K562 (cell line): ENCODE measurements around the gene RNGTT. TPM values are rescaled to one million over a fixed set of nuclear protein-coding genes. Genes with fewer than 3 reads are reported as not detected.
A peak's percentile ranks its signal among the peaks of the same experiment; 100 is the strongest.

ENCODE experiments used
- CBFA2T3 ChIP-seq: fragments of 450-650 bp; IDR thresholded peaks from 2 replicates; pipeline ENCODE4 v1.6.1; 2017
- SIN3B ChIP-seq: fragments of 450-650 bp; IDR thresholded peaks from 2 replicates; pipeline ENCODE4 v1.6.1; 2017; ENCODE audit warnings: low read depth, mild to moderate bottlenecking, moderate library complexity
- TEAD4 ChIP-seq, 2 experiments: sonication (generic) in 1 of 2; formaldehyde crosslinking in 1 of 2; IDR thresholded peaks; 2 replicates each; pipeline versions ENCODE4 v1.6.1 to v1.8.0; 2012 to 2022; ENCODE audit warnings: borderline replicate concordance in 1 of 2, inconsistent platforms in 1 of 2, low read length in 1 of 2, mild to moderate bottlenecking in 1 of 2, missing genetic modification reagents in 1 of 2
- TRIM24 ChIP-seq, 2 experiments: fragments of 450-650 bp; IDR thresholded peaks; 2 replicates each; pipeline ENCODE4 v1.6.1; 2016
- ZNF407 ChIP-seq: fragments of 450-650 bp; IDR thresholded peaks from 2 replicates; pipeline ENCODE4 v1.6.1; 2016; ENCODE audit warnings: low read depth
- polyA plus RNA-seq, 8 experiments: library from polyadenylated mRNA; depleted of rRNA in 4 of 8; stranded (reverse) in 5 of 8; unstranded in 3 of 8; fragments of >200 nt; fragmentation: Nextera tagmentation in 2 of 8; fragmentation: Illumina TruSeq in 1 of 8; extraction: Ambion mirVana in 2 of 8; extraction: Trizol in 1 of 8; gene quantifications; 2 replicates each; pipeline versions ENCODE4 v1.2.1 to v1.2.3, GENCODE V29; 2011 to 2014; ENCODE audit warnings: inconsistent platforms in 1 of 8, missing spikeins in 1 of 8
- total RNA-seq, 7 experiments: library from RNA; depleted of rRNA in 6 of 7; stranded (reverse); fragments of >200 nt in 6 of 7; fragmentation: Illumina TruSeq in 2 of 7; extraction: Trizol in 2 of 7; gene quantifications; 2 replicates each; pipeline versions ENCODE4 v1.2.1 to v1.2.3, GENCODE V29; 2011 to 2021; ENCODE audit warnings: low replicate concordance in 1 of 7

RNGTT gene
- total and polyA plus RNA-seq, 9 of the 15 experiments (the other 6 are each of a cell fraction or from before 2014, with no cell fraction given) = 6.1 to 31.7 (median 19.5) TPM

- TF ChIP-seq ZNF407 (no peak), TEAD4 (IDR thresholded peaks at IDR 0.05; ENCODE audit: low read length) (peak; percentile 59; the same call in 1 of the 2 replicates), TEAD4 (CRISPR knock-in tag; IDR thresholded peaks at IDR 0.05; ENCODE audit: borderline replicate concordance) (no peak), TRIM24 (IDR thresholded peaks at IDR 0.05) (peak; percentile 12 to 22; a peak in 1 of 4 replicates), CBFA2T3 (peak; percentile 73), SIN3B (no peak)
Measured at GRCh38 chr6:88964509-88964908, 1.1 kb upstream of the RNGTT start (continued).
